DOHH2 (cell line): ENCODE measurements around the gene CLECL1.
"Not testable (repeated sequence)": the region's sequence is repeated elsewhere in the genome, so short reads cannot be mapped to it uniquely, and the experiment has no call there.

Experiments used
- H3F3A ChIP-seq: fragments of 200-600 bp; sonication (generic), shearing (Covaris generic); 2 replicates; pipeline ENCODE4 v1.6.0; 2016; ENCODE audit warnings: antibody characterized with exemption, mild to moderate bottlenecking; ENCODE audit not compliant: control insufficient read depth, insufficient read depth
- H3K27ac ChIP-seq: fragments of 200-600 bp; sonication (generic); 2 replicates; pipeline ENCODE4 v1.5.1; 2014; ENCODE audit warnings: low read depth, mild to moderate bottlenecking, low read length, moderate library complexity
- H3K27me3 ChIP-seq: fragments of 200-600 bp; sonication (generic); 2 replicates; pipeline ENCODE4 v1.6.1; 2014; ENCODE audit warnings: mild to moderate bottlenecking, low read length, mixed read lengths; ENCODE audit not compliant: control insufficient read depth
- H3K36me3 ChIP-seq: fragments of 200-600 bp; sonication (generic); 2 replicates; pipeline ENCODE4 v1.6.1; 2014; ENCODE audit warnings: mild to moderate bottlenecking, low read length, moderate library complexity, mixed read lengths; ENCODE audit not compliant: control insufficient read depth
- H3K4me1 ChIP-seq: fragments of 200-600 bp; sonication (generic); 2 replicates; pipeline ENCODE4 v1.6.1; 2014; ENCODE audit warnings: mild to moderate bottlenecking, low read length, mixed read lengths; ENCODE audit not compliant: control insufficient read depth
- H3K4me2 ChIP-seq: fragments of 200-600 bp; sonication (generic); 2 replicates; pipeline ENCODE4 v1.6.0; 2014; ENCODE audit warnings: mild to moderate bottlenecking, low read length, moderate library complexity
- H3K4me3 ChIP-seq: fragments of 200-600 bp; sonication (generic); 2 replicates; pipeline ENCODE4 v1.5.1; 2014; ENCODE audit warnings: mild to moderate bottlenecking, low read length, mixed read lengths
- H3K79me2 ChIP-seq: fragments of 200-600 bp; sonication (generic); 2 replicates; pipeline ENCODE4 v1.6.1; 2014; ENCODE audit warnings: mild to moderate bottlenecking, low read length, mixed read lengths; ENCODE audit not compliant: control insufficient read depth
- H3K9me2 ChIP-seq: fragments of 200-600 bp; sonication (generic); replicated peaks from 2 replicates; pipeline ENCODE4 v1.6.1; 2014; ENCODE audit warnings: mild to moderate bottlenecking, low read length, mixed read lengths; ENCODE audit not compliant: control insufficient read depth
- H3K9me3 ChIP-seq: fragments of 200-600 bp; sonication (generic); 2 replicates; pipeline ENCODE4 v1.6.1; 2014; ENCODE audit warnings: antibody characterized with exemption, low read length, mixed read lengths; ENCODE audit not compliant: control insufficient read depth, insufficient read depth
- H4K20me1 ChIP-seq: fragments of 200-600 bp; sonication (generic); 2 replicates; pipeline ENCODE4 v1.6.0; 2014; ENCODE audit warnings: low read depth, mild to moderate bottlenecking, antibody characterized with exemption, low read length, moderate library complexity; ENCODE audit not compliant: control insufficient read depth, insufficient read depth
- EZH2phosphoT487 ChIP-seq: fragments of 200-600 bp; sonication (generic); IDR thresholded peaks from 2 replicates; pipeline ENCODE4 v1.6.1; 2017; ENCODE audit warnings: borderline replicate concordance, mild to moderate bottlenecking, antibody characterized with exemption, low read length, moderate library complexity, mixed read lengths
- TF ChIP-seq, protein P1 (sequence below): fragments of 200-600 bp; sonication (generic); IDR thresholded peaks from one replicate; pipeline ENCODE4 v1.5.1; 2014; ENCODE audit warnings: antibody characterized with exemption, mild to moderate bottlenecking, low read depth, low read length; ENCODE audit not compliant: poor library complexity, severe bottlenecking

The CLECL1 gene

DNA sequence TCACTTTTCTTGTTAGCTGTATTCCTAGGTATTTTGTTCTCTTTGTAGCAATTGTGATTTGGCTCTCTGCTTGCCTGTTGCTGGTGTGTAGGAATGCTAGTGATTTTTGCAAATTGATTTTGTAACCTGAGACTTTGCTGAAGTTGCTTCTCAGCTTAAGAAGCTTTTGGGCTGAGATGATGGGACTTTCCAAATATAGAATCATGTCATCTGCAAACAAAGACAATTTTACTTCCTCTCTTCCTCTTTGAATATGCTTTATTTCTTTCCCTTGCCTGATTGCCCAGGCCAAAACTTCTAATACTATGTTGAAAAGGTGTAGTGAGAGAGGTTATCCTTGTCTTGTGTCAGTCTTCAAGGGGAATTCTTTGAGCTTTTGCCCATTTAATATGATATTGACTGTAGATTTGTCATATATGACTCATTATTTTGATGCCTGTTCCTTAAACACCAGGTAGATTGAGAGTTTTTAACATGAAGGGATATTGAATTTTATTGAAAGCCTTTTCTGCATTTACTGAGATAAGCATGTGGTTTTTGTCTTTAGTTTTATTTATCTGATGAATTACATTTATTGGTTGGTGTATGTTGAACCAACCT lies 26.7 kb downstream of the CLECL1 start:
- H4K20me1 ChIP-seq: no peaks in the 10 kb centered on the region
- peaks cover 73% of the 10 kb centered on the region for H3K4me1 ChIP-seq
- peaks cover 28% of the 10 kb centered on the region for H3F3A ChIP-seq
- H3K9me2 ChIP-seq: no peaks in the 10 kb centered on the region
- TF ChIP-seq EZH2phosphoT487: no peak
- TF ChIP-seq, protein P1, sequence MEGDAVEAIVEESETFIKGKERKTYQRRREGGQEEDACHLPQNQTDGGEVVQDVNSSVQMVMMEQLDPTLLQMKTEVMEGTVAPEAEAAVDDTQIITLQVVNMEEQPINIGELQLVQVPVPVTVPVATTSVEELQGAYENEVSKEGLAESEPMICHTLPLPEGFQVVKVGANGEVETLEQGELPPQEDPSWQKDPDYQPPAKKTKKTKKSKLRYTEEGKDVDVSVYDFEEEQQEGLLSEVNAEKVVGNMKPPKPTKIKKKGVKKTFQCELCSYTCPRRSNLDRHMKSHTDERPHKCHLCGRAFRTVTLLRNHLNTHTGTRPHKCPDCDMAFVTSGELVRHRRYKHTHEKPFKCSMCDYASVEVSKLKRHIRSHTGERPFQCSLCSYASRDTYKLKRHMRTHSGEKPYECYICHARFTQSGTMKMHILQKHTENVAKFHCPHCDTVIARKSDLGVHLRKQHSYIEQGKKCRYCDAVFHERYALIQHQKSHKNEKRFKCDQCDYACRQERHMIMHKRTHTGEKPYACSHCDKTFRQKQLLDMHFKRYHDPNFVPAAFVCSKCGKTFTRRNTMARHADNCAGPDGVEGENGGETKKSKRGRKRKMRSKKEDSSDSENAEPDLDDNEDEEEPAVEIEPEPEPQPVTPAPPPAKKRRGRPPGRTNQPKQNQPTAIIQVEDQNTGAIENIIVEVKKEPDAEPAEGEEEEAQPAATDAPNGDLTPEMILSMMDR: no peak
- no peaks in the 10 kb centered on the region for H3K27me3 ChIP-seq
- H3K4me3 ChIP-seq: peak overlapping the region; percentile 50
- H3K9me3 ChIP-seq: peaks cover 8% of the 10 kb centered on the region; the same call in 1 of the 2 replicates
- H3K4me2 ChIP-seq: peak overlapping the region; percentile 80
- peak overlapping the region; percentile 61 for H3K27ac ChIP-seq
- H3K79me2 ChIP-seq: no peaks in the 10 kb centered on the region
- H3K36me3 ChIP-seq: peaks cover 4% of the 10 kb centered on the region; the same call in 1 of the 2 replicates

DNA sequence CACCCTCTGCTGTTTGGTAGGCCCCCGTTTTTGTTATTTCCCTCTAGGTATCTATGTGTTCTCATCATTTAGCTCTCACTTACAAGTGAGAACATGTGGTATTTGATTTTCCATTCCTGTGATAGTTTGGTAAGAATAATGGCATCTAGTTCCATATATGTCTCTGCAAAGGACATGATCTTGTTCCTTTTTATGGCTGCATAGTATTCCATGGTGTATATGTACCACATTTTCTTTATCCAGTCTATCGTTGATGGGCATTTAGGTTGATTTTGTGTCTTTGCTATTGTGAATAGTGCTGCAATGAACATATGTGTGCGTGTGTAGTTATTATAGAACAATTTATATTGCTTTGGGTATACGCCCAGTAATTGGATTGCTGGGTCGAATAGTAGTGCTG lies 28.3 kb downstream of the CLECL1 start:
- peaks cover 43% of the 10 kb centered on the region for H3F3A ChIP-seq
- not testable (repeated sequence) for H3K27me3 ChIP-seq, H3K4me2 ChIP-seq, H3K27ac ChIP-seq, H3K9me2 ChIP-seq, H3K9me3 ChIP-seq, H4K20me1 ChIP-seq, H3K4me3 ChIP-seq, H3K79me2 ChIP-seq, H3K36me3 ChIP-seq
- peaks cover 68% of the 10 kb centered on the region for H3K4me1 ChIP-seq

DNA sequence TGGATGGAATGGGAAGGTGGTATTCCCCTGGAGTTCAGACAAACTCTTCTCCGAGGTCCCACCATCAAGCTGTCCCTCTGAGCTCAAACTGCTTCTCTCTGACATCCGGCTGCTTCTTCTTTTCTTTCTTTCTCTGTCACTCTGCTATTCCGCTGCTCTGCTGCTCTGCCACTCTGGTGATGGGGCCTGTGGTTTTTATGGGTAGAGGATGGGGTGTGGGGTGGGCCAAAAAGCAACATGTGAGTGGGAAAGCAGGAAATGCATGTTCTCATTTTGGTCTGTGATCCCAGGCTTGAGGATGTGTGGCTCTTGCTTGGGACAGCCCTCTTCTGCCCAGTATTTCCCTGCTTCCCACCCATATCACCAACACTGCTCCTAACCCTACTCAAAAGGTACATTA lies 30.6 kb downstream of the CLECL1 start:
- TF ChIP-seq, protein P1: no peak
- no peak for TF ChIP-seq EZH2phosphoT487
- no peaks in the 10 kb centered on the region for H4K20me1 ChIP-seq
- H3K27ac ChIP-seq: no peak overlapping the region
- no peaks in the 10 kb centered on the region for H3K79me2 ChIP-seq
- H3K4me3 ChIP-seq: no peak overlapping the region
- H3K4me1 ChIP-seq: peaks cover 57% of the 10 kb centered on the region
- H3K36me3 ChIP-seq: peaks cover 4% of the 10 kb centered on the region; the same call in 1 of the 2 replicates
- H3F3A ChIP-seq: peaks cover 59% of the 10 kb centered on the region
- no peaks in the 10 kb centered on the region for H3K9me2 ChIP-seq
- peak overlapping the region; percentile 18; the same call in 1 of the 2 replicates for H3K4me2 ChIP-seq
- peaks cover 8% of the 10 kb centered on the region; the same call in 1 of the 2 replicates for H3K9me3 ChIP-seq
- no peaks in the 10 kb centered on the region for H3K27me3 ChIP-seq

DNA sequence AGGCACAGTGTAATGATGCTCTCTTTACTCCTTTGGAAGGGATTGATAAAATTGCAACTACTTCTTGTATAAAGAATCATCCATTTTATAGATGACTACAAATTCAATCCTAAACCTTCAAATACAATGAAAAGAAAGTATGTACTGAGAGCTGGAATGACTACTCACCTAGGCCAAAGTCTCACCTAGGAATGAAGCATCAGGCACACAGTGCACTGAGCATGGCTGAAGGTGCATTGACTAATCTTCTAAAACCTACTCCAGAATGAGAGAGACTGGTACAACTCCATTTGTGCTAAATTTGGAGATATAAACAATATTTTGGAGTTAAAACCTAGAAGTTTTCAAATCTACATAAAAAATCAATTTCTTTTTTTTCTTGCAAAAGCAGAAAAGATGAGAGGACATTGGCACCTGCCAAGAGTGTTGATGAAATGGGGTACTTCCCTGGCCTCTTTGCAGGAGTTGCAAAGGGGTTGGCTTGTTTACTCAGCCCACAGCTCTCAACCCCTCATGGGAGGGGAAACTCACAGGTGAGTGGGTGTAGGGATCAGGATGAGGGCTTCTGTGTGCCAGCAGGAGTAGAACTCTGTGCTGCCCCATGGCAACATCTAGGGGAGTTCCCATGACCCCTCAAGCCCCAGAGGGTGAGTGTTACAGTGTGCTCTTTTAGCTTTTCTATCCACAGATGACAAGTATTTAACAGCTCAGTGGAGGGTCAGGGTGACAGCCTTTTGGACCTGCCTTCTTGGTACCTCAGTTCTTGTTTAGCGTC lies 31.3 kb downstream of the CLECL1 start:
- Histone ChIP-seq H3K79me2 (no peaks in the 10 kb centered on the region), H3K27me3 (no peaks in the 10 kb centered on the region), H4K20me1 (no peaks in the 10 kb centered on the region), H3F3A (peaks cover 60% of the 10 kb centered on the region), H3K4me2 (peak overlapping the region; percentile 18; the same call in 1 of the 2 replicates), H3K4me1 (peaks cover 50% of the 10 kb centered on the region), H3K9me3 (peaks cover 8% of the 10 kb centered on the region; the same call in 1 of the 2 replicates), H3K36me3 (peaks cover 5% of the 10 kb centered on the region), H3K9me2 (no peaks in the 10 kb centered on the region), H3K27ac (no peak overlapping the region), H3K4me3 (no peak overlapping the region)
- TF ChIP-seq, protein P1: no peak
- TF ChIP-seq EZH2phosphoT487: no peak
